HepG2 (cell line): ENCODE measurements around the gene RASL10B. TPM values are rescaled to one million over a fixed set of nuclear protein-coding genes. Genes with fewer than 3 reads are reported as not detected.

Experiments
- BCL6 ChIP-seq: IDR thresholded peaks from 2 replicates; pipeline ENCODE4 v1.6.1; 2016; ENCODE audit warnings: missing genetic modification reagents, missing compliant biosample characterization
- ELF3 ChIP-seq: IDR thresholded peaks from 2 replicates; pipeline ENCODE4 v1.6.1; 2016; ENCODE audit warnings: missing genetic modification reagents, missing compliant biosample characterization
- FOSL2 ChIP-seq: sonication (generic); formaldehyde crosslinking; IDR thresholded peaks from 2 replicates; pipeline ENCODE4 v1.4.0; 2020; ENCODE audit warnings: missing genetic modification reagents
- JDP2 ChIP-seq: sonication (generic); formaldehyde crosslinking; IDR thresholded peaks from 2 replicates; pipeline ENCODE4 v1.8.1; 2022; ENCODE audit warnings: missing genetic modification reagents, borderline replicate concordance
- KMT2B ChIP-seq: IDR thresholded peaks from 2 replicates; pipeline ENCODE4 v1.6.1; 2016; ENCODE audit warnings: missing genetic modification reagents, missing compliant biosample characterization
- MED1 ChIP-seq: sonication (generic); formaldehyde crosslinking; IDR thresholded peaks from 2 replicates; pipeline ENCODE4 v1.4.0; 2020; ENCODE audit warnings: missing genetic modification reagents
- ZFAT ChIP-seq: sonication (generic); formaldehyde crosslinking; conservative IDR thresholded peaks from 2 replicates; pipeline ENCODE4 v1.8.1; 2023; ENCODE audit warnings: missing genetic modification reagents, inconsistent platforms
- polyA plus RNA-seq, 8 experiments: library from polyadenylated mRNA; depleted of rRNA in 3 of 8; stranded (reverse) in 7 of 8; unstranded in 1 of 8; fragments of >200 nt; fragmentation: Illumina TruSeq in 4 of 8; extraction: Trizol in 4 of 8; gene quantifications; 2 replicates each; pipeline versions ENCODE4 v1.2.1 to v1.2.3, GENCODE V29; 2011 to 2016; ENCODE audit warnings: low read depth in 4 of 8, missing spikeins in 1 of 8, mixed read lengths in 1 of 8; ENCODE audit not compliant: insufficient read depth in 1 of 8
- total RNA-seq, 5 experiments: library from RNA; depleted of rRNA; stranded (reverse); fragments of >200 nt; fragmentation: Illumina TruSeq; extraction: Trizol; gene quantifications; 2 replicates each; pipeline ENCODE4 v1.2.3, GENCODE V29; 2016; ENCODE audit warnings: low read depth in 1 of 5
- TF ChIP-seq, protein P1 (sequence below): sonication (generic); formaldehyde crosslinking; IDR thresholded peaks from 2 replicates; pipeline ENCODE4 v1.4.0; 2020; ENCODE audit warnings: mild to moderate bottlenecking, missing genetic modification reagents
- TF ChIP-seq, protein P2 (sequence below): sonication (generic); formaldehyde crosslinking; IDR thresholded peaks from 2 replicates; pipeline ENCODE4 v1.8.0; 2022; ENCODE audit warnings: mild to moderate bottlenecking, missing genetic modification reagents, moderate library complexity
- TF ChIP-seq, protein P3 (sequence below): IDR thresholded peaks from 2 replicates; pipeline ENCODE4 v1.6.1; 2016; ENCODE audit warnings: mild to moderate bottlenecking
- TF ChIP-seq, protein P4 (sequence below): sonication (generic); formaldehyde crosslinking; conservative IDR thresholded peaks from 2 replicates; pipeline ENCODE4 v1.4.0; 2020; ENCODE audit warnings: mild to moderate bottlenecking, missing genetic modification reagents, moderate library complexity
- TF ChIP-seq, protein P5 (sequence below): IDR thresholded peaks from 2 replicates; pipeline ENCODE4 v1.6.1; 2016; ENCODE audit warnings: control low read depth
- TF ChIP-seq, protein P6 (sequence below): IDR thresholded peaks from 2 replicates; pipeline ENCODE4 v1.6.1; 2016; ENCODE audit warnings: low read depth, borderline replicate concordance
- TF ChIP-seq, protein P7 (sequence below): sonication (generic); formaldehyde crosslinking; IDR thresholded peaks from 2 replicates; pipeline ENCODE4 v1.8.1; 2023; ENCODE audit warnings: mild to moderate bottlenecking, missing genetic modification reagents

Gene RASL10B
- total and polyA plus RNA-seq, 2 of the 13 experiments (the other 11 are each of a cell fraction or from before 2014, with no cell fraction given) = 8.8 to 11.0 TPM

DNA sequence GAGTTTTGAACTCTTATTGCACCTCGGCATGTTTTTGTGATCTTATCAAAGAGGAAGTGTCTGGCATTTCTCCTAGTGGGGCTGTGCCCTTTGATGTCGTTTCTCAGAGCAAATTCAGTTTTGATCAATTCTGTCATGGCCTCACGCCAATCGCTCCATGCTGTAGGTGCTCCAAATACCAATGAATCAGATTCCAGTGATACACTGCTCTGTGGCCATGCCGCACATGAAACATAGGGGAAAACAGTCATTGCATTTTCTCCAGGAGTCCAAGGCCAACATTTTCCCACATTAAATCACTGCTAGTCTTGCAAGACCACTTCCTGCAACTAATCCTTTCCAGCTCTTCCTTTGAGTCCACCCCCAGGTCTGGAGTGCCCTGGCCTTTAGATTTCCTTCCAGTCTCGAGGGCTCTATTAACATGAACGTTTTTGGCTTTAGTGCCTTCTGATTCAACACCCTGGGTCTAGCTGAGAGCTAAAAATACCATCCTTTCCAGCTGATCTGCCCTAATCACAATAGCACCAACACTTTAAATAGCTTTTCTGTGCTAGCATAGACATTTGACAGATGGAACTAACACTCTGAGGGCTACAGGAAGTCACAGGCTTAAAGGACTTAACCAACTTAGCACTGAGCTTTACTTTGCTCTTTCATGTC, 18.2 kb upstream of the RASL10B start (continued):
- TF ChIP-seq, protein P1, sequence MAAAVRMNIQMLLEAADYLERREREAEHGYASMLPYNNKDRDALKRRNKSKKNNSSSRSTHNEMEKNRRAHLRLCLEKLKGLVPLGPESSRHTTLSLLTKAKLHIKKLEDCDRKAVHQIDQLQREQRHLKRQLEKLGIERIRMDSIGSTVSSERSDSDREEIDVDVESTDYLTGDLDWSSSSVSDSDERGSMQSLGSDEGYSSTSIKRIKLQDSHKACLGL (CRISPR knock-in tag) = no peak
- TF ChIP-seq, protein P2, sequence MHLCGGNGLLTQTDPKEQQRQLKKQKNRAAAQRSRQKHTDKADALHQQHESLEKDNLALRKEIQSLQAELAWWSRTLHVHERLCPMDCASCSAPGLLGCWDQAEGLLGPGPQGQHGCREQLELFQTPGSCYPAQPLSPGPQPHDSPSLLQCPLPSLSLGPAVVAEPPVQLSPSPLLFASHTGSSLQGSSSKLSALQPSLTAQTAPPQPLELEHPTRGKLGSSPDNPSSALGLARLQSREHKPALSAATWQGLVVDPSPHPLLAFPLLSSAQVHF = no peak
- TF ChIP-seq BCL6 (CRISPR knock-in tag) (peak; percentile 58; the same call in 1 of the 2 replicates), ZFAT (CRISPR knock-in tag) (no peak), FOSL2 (CRISPR knock-in tag) (peak; percentile 32; the same call in 1 of the 2 replicates), KMT2B (no peak), ELF3 (CRISPR knock-in tag) (peak; percentile 75), MED1 (CRISPR knock-in tag) (peak; percentile 36; the same call in 1 of the 2 replicates), JDP2 (no peak)
- TF ChIP-seq, protein P3, sequence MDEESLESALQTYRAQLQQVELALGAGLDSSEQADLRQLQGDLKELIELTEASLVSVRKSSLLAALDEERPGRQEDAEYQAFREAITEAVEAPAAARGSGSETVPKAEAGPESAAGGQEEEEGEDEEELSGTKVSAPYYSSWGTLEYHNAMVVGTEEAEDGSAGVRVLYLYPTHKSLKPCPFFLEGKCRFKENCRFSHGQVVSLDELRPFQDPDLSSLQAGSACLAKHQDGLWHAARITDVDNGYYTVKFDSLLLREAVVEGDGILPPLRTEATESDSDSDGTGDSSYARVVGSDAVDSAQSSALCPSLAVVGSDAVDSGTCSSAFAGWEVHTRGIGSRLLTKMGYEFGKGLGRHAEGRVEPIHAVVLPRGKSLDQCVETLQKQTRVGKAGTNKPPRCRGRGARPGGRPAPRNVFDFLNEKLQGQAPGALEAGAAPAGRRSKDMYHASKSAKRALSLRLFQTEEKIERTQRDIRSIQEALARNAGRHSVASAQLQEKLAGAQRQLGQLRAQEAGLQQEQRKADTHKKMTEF (CRISPR knock-in tag) = no peak
- TF ChIP-seq, protein P4, sequence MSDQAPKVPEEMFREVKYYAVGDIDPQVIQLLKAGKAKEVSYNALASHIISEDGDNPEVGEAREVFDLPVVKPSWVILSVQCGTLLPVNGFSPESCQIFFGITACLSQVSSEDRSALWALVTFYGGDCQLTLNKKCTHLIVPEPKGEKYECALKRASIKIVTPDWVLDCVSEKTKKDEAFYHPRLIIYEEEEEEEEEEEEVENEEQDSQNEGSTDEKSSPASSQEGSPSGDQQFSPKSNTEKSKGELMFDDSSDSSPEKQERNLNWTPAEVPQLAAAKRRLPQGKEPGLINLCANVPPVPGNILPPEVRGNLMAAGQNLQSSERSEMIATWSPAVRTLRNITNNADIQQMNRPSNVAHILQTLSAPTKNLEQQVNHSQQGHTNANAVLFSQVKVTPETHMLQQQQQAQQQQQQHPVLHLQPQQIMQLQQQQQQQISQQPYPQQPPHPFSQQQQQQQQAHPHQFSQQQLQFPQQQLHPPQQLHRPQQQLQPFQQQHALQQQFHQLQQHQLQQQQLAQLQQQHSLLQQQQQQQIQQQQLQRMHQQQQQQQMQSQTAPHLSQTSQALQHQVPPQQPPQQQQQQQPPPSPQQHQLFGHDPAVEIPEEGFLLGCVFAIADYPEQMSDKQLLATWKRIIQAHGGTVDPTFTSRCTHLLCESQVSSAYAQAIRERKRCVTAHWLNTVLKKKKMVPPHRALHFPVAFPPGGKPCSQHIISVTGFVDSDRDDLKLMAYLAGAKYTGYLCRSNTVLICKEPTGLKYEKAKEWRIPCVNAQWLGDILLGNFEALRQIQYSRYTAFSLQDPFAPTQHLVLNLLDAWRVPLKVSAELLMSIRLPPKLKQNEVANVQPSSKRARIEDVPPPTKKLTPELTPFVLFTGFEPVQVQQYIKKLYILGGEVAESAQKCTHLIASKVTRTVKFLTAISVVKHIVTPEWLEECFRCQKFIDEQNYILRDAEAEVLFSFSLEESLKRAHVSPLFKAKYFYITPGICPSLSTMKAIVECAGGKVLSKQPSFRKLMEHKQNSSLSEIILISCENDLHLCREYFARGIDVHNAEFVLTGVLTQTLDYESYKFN = peak; percentile 79
- TF ChIP-seq, protein P5, sequence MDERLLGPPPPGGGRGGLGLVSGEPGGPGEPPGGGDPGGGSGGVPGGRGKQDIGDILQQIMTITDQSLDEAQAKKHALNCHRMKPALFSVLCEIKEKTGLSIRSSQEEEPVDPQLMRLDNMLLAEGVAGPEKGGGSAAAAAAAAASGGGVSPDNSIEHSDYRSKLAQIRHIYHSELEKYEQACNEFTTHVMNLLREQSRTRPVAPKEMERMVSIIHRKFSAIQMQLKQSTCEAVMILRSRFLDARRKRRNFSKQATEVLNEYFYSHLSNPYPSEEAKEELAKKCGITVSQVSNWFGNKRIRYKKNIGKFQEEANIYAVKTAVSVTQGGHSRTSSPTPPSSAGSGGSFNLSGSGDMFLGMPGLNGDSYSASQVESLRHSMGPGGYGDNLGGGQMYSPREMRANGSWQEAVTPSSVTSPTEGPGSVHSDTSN = no peak
- TF ChIP-seq, protein P6, sequence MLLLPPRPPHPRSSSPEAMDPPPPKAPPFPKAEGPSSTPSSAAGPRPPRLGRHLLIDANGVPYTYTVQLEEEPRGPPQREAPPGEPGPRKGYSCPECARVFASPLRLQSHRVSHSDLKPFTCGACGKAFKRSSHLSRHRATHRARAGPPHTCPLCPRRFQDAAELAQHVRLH (CRISPR knock-in tag) = no peak
- TF ChIP-seq, protein P7, sequence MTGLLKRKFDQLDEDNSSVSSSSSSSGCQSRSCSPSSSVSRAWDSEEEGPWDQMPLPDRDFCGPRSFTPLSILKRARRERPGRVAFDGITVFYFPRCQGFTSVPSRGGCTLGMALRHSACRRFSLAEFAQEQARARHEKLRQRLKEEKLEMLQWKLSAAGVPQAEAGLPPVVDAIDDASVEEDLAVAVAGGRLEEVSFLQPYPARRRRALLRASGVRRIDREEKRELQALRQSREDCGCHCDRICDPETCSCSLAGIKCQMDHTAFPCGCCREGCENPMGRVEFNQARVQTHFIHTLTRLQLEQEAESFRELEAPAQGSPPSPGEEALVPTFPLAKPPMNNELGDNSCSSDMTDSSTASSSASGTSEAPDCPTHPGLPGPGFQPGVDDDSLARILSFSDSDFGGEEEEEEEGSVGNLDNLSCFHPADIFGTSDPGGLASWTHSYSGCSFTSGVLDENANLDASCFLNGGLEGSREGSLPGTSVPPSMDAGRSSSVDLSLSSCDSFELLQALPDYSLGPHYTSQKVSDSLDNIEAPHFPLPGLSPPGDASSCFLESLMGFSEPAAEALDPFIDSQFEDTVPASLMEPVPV (CRISPR knock-in tag) = no peak
